ENCODE results near the gene SYNGAP1. TPM values are rescaled to one million over a fixed set of nuclear protein-coding genes. Genes with fewer than 3 reads are reported as not detected.

SYNGAP1 gene
- polyA plus RNA-seq, 2 of the 4 experiments (the other 2 are of a cell fraction), result 2.2 to 10.8 TPM

GRCh38 chr6:33410711-33411631, 8.9 kb upstream of the SYNGAP1 start, which contains the start of gene PHF1:
Gene PHF1 (plus strand): TSS chr6:33411014. CDS start chr6:33412264, 1,250 bp downstream.
- DNase-seq (ENCODE audit: low read depth in 1 of 2, low spot score in 1 of 2), result peak in 1 of 2 experiments; percentile 56
- POLR2A ChIA-PET, result interaction anchor here (0.6 to 1.6 kb wide), 4 partner anchors 15 to 132 kb away, joined by 3 to 7 read pairs (median 4); no protein-coding TSS in a partner anchor
- 13% methylated on average over 4 of the region's 67 CpGs for WGBS (ENCODE audit: missing lambda C conversion rate)
- H3K9me3 ChIP-seq, result no peaks in the 10 kb centered on the region
- H3K4me1 ChIP-seq, result peaks cover 22% of the 10 kb centered on the region
- H3K4me2 ChIP-seq, result peak within 1 kb of the TSS; percentile 89
- H3K27ac ChIP-seq, result peak within 1 kb of the TSS; percentile 98 to 99
- FAIRE-seq, result no peak
- peak in 1 of 2 experiments; percentile 39; a peak in 1 of 5 replicates for TF ChIP-seq JUN (IDR thresholded peaks at IDR 0.05)
- TF ChIP-seq PHF8 (IDR thresholded peaks at IDR 0.05; ENCODE audit: borderline replicate concordance, low read depth), result peak; percentile 28; the same call in 1 of the 2 replicates
- no peak for TF ChIP-seq BHLHE40 (IDR thresholded peaks at IDR 0.05; ENCODE audit: low read depth, low read length)
- TF ChIP-seq GATA3 (IDR thresholded peaks at IDR 0.05; ENCODE audit: borderline replicate concordance), result no peak
- TF ChIP-seq RFX5 (IDR thresholded peaks at IDR 0.05), result no peak
- CTCF ChIA-PET, result no interaction called here
- ATAC-seq, result peak; percentile 51 to 52
- H3K4me3 ChIP-seq, result peak within 1 kb of the TSS; percentile 99

DNA sequence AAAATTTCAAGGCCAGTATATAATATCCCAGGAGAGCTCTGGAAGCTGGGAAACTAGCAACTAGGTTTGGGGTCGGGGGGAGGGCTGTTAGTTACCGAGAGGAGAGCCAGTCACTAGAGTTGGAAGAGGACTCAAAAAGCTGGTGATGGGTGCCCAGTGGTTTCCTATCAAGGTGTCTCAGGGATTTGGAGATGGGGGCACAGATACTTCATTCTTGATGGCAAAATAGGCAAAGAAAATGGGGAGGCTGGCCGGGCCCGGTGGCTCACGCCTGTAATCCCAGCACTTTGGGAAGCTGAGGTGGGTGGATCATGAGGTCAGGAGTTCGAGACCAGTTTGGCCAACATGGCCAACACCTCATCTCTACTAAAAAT, 8.2 kb upstream of the SYNGAP1 start:
- no peaks in the 10 kb centered on the region for H3K9me3 ChIP-seq
- ATAC-seq, result no peak
- H3K4me2 ChIP-seq, result peak overlapping the region; percentile 88
- TF ChIP-seq FOSB (CRISPR knock-in tag; IDR thresholded peaks at IDR 0.05), result no peak
- no peak for TF ChIP-seq CBX8 (IDR thresholded peaks at IDR 0.05)
- TF ChIP-seq ZNF302 (CRISPR knock-in tag; IDR thresholded peaks at IDR 0.05), result no peak
- TF ChIP-seq SMC3 (IDR thresholded peaks at IDR 0.05), result no peak
- no peak for TF ChIP-seq PHF8 (IDR thresholded peaks at IDR 0.05; ENCODE audit: borderline replicate concordance, low read depth)
- TF ChIP-seq RNF2 (IDR thresholded peaks at IDR 0.05; ENCODE audit: borderline replicate concordance, low read depth), result no peak
- TF ChIP-seq MYC (IDR thresholded peaks at IDR 0.05; ENCODE audit: borderline replicate concordance, low read length), result no peak
- TF ChIP-seq JUN (IDR thresholded peaks at IDR 0.05), result no peak
- no peak for TF ChIP-seq HDAC2 (IDR thresholded peaks at IDR 0.05)
- TF ChIP-seq JUNB (IDR thresholded peaks at IDR 0.05), result no peak
- no peak for TF ChIP-seq ZC3H11A (IDR thresholded peaks at IDR 0.05)
- TF ChIP-seq, protein P1, sequence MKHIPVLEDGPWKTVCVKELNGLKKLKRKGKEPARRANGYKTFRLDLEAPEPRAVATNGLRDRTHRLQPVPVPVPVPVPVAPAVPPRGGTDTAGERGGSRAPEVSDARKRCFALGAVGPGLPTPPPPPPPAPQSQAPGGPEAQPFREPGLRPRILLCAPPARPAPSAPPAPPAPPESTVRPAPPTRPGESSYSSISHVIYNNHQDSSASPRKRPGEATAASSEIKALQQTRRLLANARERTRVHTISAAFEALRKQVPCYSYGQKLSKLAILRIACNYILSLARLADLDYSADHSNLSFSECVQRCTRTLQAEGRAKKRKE (CRISPR knock-in tag; IDR thresholded peaks at IDR 0.05; ENCODE audit: low read depth), result no peak
- TF ChIP-seq CHD4 (IDR thresholded peaks at IDR 0.05; ENCODE audit: borderline replicate concordance), result no peak
- TF ChIP-seq CBX2 (IDR thresholded peaks at IDR 0.05; ENCODE audit: borderline replicate concordance, low read depth), result no peak
- no peak for TF ChIP-seq HMGXB4 (CRISPR knock-in tag; IDR thresholded peaks at IDR 0.05; ENCODE audit: borderline replicate concordance)
- TF ChIP-seq REST (IDR thresholded peaks at IDR 0.05), result no peak
- TF ChIP-seq HEYL (CRISPR knock-in tag; IDR thresholded peaks at IDR 0.05), result no peak
- no peak for TF ChIP-seq FOSL2 (IDR thresholded peaks at IDR 0.05)
- no peak for TF ChIP-seq FOSL2 (CRISPR knock-in tag; IDR thresholded peaks at IDR 0.05)
- ChIA-PET POLR2A (no interaction called here), CTCF (interaction anchor here (0.6 to 2.1 kb wide), 2 partner anchors 9 to 14 kb away, joined by 3 to 5 read pairs; no protein-coding TSS in a partner anchor)
- peaks cover 29% of the 10 kb centered on the region for H3K4me1 ChIP-seq
- FAIRE-seq, result no peak
- H3K4me3 ChIP-seq, result peak overlapping the region; percentile 99
- 76% methylated on average over 6 of the region's 6 CpGs for WGBS (ENCODE audit: missing lambda C conversion rate)
- peak overlapping the region; percentile 98 to 99; a peak in 5 of 6 replicates for H3K27ac ChIP-seq
- no peak for DNase-seq (ENCODE audit: low read depth in 1 of 2, low spot score in 1 of 2)
